DND-41 (cell line): ENCODE measurements around the gene SDCCAG8.

Experiments used
- CTCF ChIP-seq: IDR thresholded peaks from 2 replicates; pipeline ENCODE4 v1.5.1; 2012; ENCODE audit warnings: borderline replicate concordance, low read length, moderate library complexity, mild to moderate bottlenecking; ENCODE audit not compliant: poor library complexity, severe bottlenecking; ENCODE audit errors: extremely low read depth
- EZH2 ChIP-seq: IDR thresholded peaks from 3 replicates; pipeline ENCODE4 v1.6.1; 2012; ENCODE audit warnings: borderline replicate concordance, low read depth, mild to moderate bottlenecking, moderate library complexity, low read length, inconsistent platforms; ENCODE audit not compliant: severe bottlenecking

GRCh38 chr1:243428617-243429342 lies 172.9 kb downstream of the SDCCAG8 start:
- no peak for TF ChIP-seq CTCF
- TF ChIP-seq EZH2: no peak
